ENCODE measurements around the gene PRKCZ. TPM values are rescaled to one million over a fixed set of nuclear protein-coding genes. Genes with fewer than 3 reads are reported as not detected.

PRKCZ gene
- total RNA-seq, 1 experiment from 2014 or later: 45.9 TPM

DNA sequence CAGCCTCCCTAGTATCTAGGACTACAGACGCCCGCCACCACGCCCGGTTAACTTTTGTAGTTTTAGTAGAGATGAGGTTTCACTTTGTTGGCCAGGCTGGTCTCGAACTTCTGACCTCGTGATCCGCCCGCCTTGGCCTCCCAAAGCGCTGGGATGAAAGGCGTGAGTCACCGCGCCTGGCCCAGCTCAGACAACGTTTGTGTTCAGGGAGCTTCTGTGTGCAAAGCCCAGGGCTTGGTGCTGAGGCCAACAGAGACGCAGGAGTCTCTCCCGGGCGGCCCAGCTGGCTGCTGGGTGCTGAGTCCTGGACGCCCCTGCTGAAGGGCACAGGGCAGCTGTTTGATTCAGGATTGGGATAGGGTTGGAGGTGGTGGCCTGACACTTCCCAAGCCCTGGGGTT lies 3.0 kb downstream of the PRKCZ start:
- H3K36me3 Mint-ChIP-seq (ENCODE audit: insufficient read depth, unreplicated experiment): peaks cover 19% of the 10 kb centered on the region
- intact Hi-C loops (cut with micrococcal nuclease; ENCODE audit: unreplicated experiment): no loop called here
- H3K4me1 Mint-ChIP-seq (ENCODE audit: low read depth, unreplicated experiment): peaks cover 19% of the 10 kb centered on the region
- ChIA-PET CTCF (no interaction called here), POLR2A (no interaction called here)
- DNase-seq: no peak
- no TSS peak for BruUV-seq (replicated peaks)
- Histone ChIP-seq H3K4me1 (peaks cover 11% of the 10 kb centered on the region), H3K27me3 (replicated peaks; ENCODE audit: control insufficient read depth, insufficient read depth, low read length) (no peaks in the 10 kb centered on the region), H3K9me3 (no peaks in the 10 kb centered on the region), H3K36me3 (ENCODE audit: control insufficient read depth, insufficient read depth, low read length) (no peaks in the 10 kb centered on the region), H3K4me3 (ENCODE audit: low read depth, low read length) (no peak overlapping the region)
- H3K9me3 Mint-ChIP-seq (ENCODE audit: unreplicated experiment): no peaks in the 10 kb centered on the region
- peak overlapping the region; percentile 67 for H3K4me3 Mint-ChIP-seq (ENCODE audit: unreplicated experiment)
- no peak overlapping the region for H3K27ac Mint-ChIP-seq (ENCODE audit: unreplicated experiment)
- TF ChIP-seq, protein P1, sequence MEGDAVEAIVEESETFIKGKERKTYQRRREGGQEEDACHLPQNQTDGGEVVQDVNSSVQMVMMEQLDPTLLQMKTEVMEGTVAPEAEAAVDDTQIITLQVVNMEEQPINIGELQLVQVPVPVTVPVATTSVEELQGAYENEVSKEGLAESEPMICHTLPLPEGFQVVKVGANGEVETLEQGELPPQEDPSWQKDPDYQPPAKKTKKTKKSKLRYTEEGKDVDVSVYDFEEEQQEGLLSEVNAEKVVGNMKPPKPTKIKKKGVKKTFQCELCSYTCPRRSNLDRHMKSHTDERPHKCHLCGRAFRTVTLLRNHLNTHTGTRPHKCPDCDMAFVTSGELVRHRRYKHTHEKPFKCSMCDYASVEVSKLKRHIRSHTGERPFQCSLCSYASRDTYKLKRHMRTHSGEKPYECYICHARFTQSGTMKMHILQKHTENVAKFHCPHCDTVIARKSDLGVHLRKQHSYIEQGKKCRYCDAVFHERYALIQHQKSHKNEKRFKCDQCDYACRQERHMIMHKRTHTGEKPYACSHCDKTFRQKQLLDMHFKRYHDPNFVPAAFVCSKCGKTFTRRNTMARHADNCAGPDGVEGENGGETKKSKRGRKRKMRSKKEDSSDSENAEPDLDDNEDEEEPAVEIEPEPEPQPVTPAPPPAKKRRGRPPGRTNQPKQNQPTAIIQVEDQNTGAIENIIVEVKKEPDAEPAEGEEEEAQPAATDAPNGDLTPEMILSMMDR (IDR thresholded peaks at IDR 0.05; ENCODE audit: insufficient read depth in 1 of 2, low read depth in 1 of 2, low read length in 1 of 2, severe bottlenecking in 1 of 2, unreplicated experiment in 1 of 2): no peak
- no peaks in the 10 kb centered on the region for H3K27me3 Mint-ChIP-seq (ENCODE audit: insufficient read depth, unreplicated experiment)

- Histone ChIP-seq H3K9me3 (no peaks in the 10 kb centered on the region), H3K27me3 (replicated peaks; ENCODE audit: control insufficient read depth, insufficient read depth, low read length) (no peaks in the 10 kb centered on the region), H3K4me3 (ENCODE audit: low read depth, low read length) (no peak overlapping the region), H3K36me3 (ENCODE audit: control insufficient read depth, insufficient read depth, low read length) (no peaks in the 10 kb centered on the region), H3K4me1 (peaks cover 5% of the 10 kb centered on the region)
- BruUV-seq (replicated peaks): no TSS peak
- CTCF ChIA-PET: no interaction called here
- H3K36me3 Mint-ChIP-seq (ENCODE audit: insufficient read depth, unreplicated experiment): peaks cover 16% of the 10 kb centered on the region
- POLR2A ChIA-PET: no interaction called here
- no peaks in the 10 kb centered on the region for H3K9me3 Mint-ChIP-seq (ENCODE audit: unreplicated experiment)
- H3K4me3 Mint-ChIP-seq (ENCODE audit: unreplicated experiment): no peak overlapping the region
- no peaks in the 10 kb centered on the region for H3K27me3 Mint-ChIP-seq (ENCODE audit: insufficient read depth, unreplicated experiment)
- no peak overlapping the region for H3K27ac Mint-ChIP-seq (ENCODE audit: unreplicated experiment)
- DNase-seq: no peak
- peaks cover 13% of the 10 kb centered on the region for H3K4me1 Mint-ChIP-seq (ENCODE audit: low read depth, unreplicated experiment)
- intact Hi-C loops (cut with micrococcal nuclease; ENCODE audit: unreplicated experiment): no loop called here
- TF ChIP-seq, protein P1 (IDR thresholded peaks at IDR 0.05; ENCODE audit: insufficient read depth in 1 of 2, low read depth in 1 of 2, low read length in 1 of 2, severe bottlenecking in 1 of 2, unreplicated experiment in 1 of 2): no peak
Measured at GRCh38 chr1:2053784-2054376, 3.7 kb downstream of the PRKCZ start.

DNA sequence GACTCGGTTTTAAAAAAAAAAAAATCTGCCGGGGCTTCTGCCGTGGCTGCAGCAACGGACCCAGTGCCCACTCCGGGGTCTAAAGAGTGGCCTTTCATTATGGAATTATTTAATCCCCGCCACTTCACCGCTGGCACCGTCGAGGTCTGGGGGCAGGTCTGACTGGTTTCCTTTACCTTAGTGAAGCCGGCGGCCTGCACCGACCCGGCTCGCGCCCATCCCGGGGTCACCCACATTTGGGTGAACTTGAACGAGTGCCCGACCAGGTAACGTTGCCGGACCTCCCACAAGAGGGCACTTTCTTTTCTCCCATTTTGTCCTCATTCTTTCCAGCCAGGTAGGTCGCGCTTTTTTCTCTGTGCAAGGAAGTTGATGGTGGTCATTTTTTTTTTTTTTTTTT lies 4.3 kb downstream of the PRKCZ start:
- Mint-ChIP-seq H3K27ac (ENCODE audit: unreplicated experiment) (no peak overlapping the region), H3K4me3 (ENCODE audit: unreplicated experiment) (no peak overlapping the region), H3K27me3 (ENCODE audit: insufficient read depth, unreplicated experiment) (no peaks in the 10 kb centered on the region), H3K36me3 (ENCODE audit: insufficient read depth, unreplicated experiment) (peaks cover 14% of the 10 kb centered on the region), H3K9me3 (ENCODE audit: unreplicated experiment) (no peaks in the 10 kb centered on the region), H3K4me1 (ENCODE audit: low read depth, unreplicated experiment) (peaks cover 6% of the 10 kb centered on the region)
- CTCF ChIA-PET: no interaction called here
- no peak for DNase-seq
- Histone ChIP-seq H3K4me1 (no peaks in the 10 kb centered on the region; the same call in 1 of the 2 replicates), H3K27me3 (replicated peaks; ENCODE audit: control insufficient read depth, insufficient read depth, low read length) (no peaks in the 10 kb centered on the region), H3K9me3 (no peaks in the 10 kb centered on the region), H3K36me3 (ENCODE audit: control insufficient read depth, insufficient read depth, low read length) (no peaks in the 10 kb centered on the region), H3K4me3 (ENCODE audit: low read depth, low read length) (no peak overlapping the region)
- TF ChIP-seq, protein P1 (IDR thresholded peaks at IDR 0.05; ENCODE audit: insufficient read depth in 1 of 2, low read depth in 1 of 2, low read length in 1 of 2, severe bottlenecking in 1 of 2, unreplicated experiment in 1 of 2): no peak
- POLR2A ChIA-PET: no interaction called here
- no TSS peak for BruUV-seq (replicated peaks)
- intact Hi-C loops (cut with micrococcal nuclease; ENCODE audit: unreplicated experiment): no loop called here
